Colonic mucosa (tissue), 4 donors: ENCODE data around the gene GPR25. TPM values are rescaled to one million over a fixed set of nuclear protein-coding genes. Genes with fewer than 3 reads are reported as not detected.

ENCODE experiments used
- DNase-seq: peaks from one replicate; pipeline ENCODE4 v3.0.0-alpha.2; 2020
- H3K27ac ChIP-seq: fragments of 200-600 bp; one replicate; pipeline ENCODE4 v1.8.0; 2021
- H3K27me3 ChIP-seq: fragments of 200-600 bp; one replicate; pipeline ENCODE4 v1.8.0; 2021
- H3K36me3 ChIP-seq: fragments of 200-600 bp; one replicate; pipeline ENCODE4 v1.8.0; 2021
- H3K4me1 ChIP-seq: fragments of 200-600 bp; one replicate; pipeline ENCODE4 v1.8.0; 2021; ENCODE audit warnings: mild to moderate bottlenecking
- H3K4me3 ChIP-seq: fragments of 200-600 bp; one replicate; pipeline ENCODE4 v1.8.0; 2021
- H3K9ac ChIP-seq, 2 donors: one replicate each; pipeline ENCODE4 v1.7.0; 2013; ENCODE audit warnings: control low read depth in 2 of 2, low read depth in 2 of 2, low read length in 2 of 2
- H3K9me3 ChIP-seq: fragments of 200-600 bp; one replicate; pipeline ENCODE4 v1.8.0; 2021
- CTCF ChIP-seq: fragments of 200-600 bp; IDR thresholded peaks from one replicate; pipeline ENCODE4 v1.8.0; 2022; ENCODE audit warnings: antibody characterized with exemption, mild to moderate bottlenecking
- intact Hi-C: fragments of 100-400 bp; cut with DNase I; formaldehyde crosslinking; loops from one replicate; pipeline ENCODE4 v1.14.1; 2022
- total RNA-seq, 2 donors: library from RNA; stranded (reverse); fragmentation: NEBNext Ultra II Directional in 1 of 2; extraction: Animal tissue kit (Norgen Biotek cat#: 25700) in 1 of 2; gene quantifications; one replicate each; pipeline ENCODE4 v1.2.1, GENCODE V29; 2021
- donor health status: healthy.
- donor health status: DM: no; HTN: no; CAD: no.
- donor health status: DM: no; HTN: no; CAD: no.

GPR25 gene
- total RNA-seq, 2 donors from 2014 or later = 0.19 to 0.27 TPM

- no peak for DNase-seq
- Histone ChIP-seq H3K9ac (no peak overlapping the region), H3K9me3 (no peaks in the 10 kb centered on the region), H3K27me3 (no peaks in the 10 kb centered on the region), H3K36me3 (peaks cover 5% of the 10 kb centered on the region), H3K4me1 (peaks cover 19% of the 10 kb centered on the region), H3K4me3 (no peak overlapping the region), H3K27ac (no peak overlapping the region)
- TF ChIP-seq CTCF = no peak
- intact Hi-C loops = no loop called here
These were observed 31.0 kb downstream of the GPR25 start for GRCh38 chr1:200903793-200904192.

- intact Hi-C loops = no loop called here
- Histone ChIP-seq H3K27ac (peak overlapping the region; percentile 46), H3K27me3 (no peaks in the 10 kb centered on the region), H3K9ac (no peak overlapping the region), H3K9me3 (no peaks in the 10 kb centered on the region), H3K4me1 (peaks cover 24% of the 10 kb centered on the region), H3K36me3 (no peaks in the 10 kb centered on the region), H3K4me3 (no peak overlapping the region)
- no peak for TF ChIP-seq CTCF
- no peak for DNase-seq
These were observed 32.0 kb downstream of the GPR25 start for GRCh38 chr1:200904772-200905171.

- intact Hi-C loops = no loop called here
- no peak for DNase-seq
- Histone ChIP-seq H3K27me3 (no peaks in the 10 kb centered on the region), H3K9ac (no peak overlapping the region), H3K36me3 (no peaks in the 10 kb centered on the region), H3K4me3 (no peak overlapping the region), H3K9me3 (no peaks in the 10 kb centered on the region), H3K27ac (peak overlapping the region; percentile 88), H3K4me1 (peaks cover 24% of the 10 kb centered on the region)
- no peak for TF ChIP-seq CTCF
These were observed 32.8 kb downstream of the GPR25 start for GRCh38 chr1:200905411-200906052.

GRCh38 chr1:200906491-200906890, 33.7 kb downstream of the GPR25 start:
- no peaks in the 10 kb centered on the region for H3K36me3 ChIP-seq
- TF ChIP-seq CTCF = no peak
- peak overlapping the region in 1 of 2 donors; percentile 41 for H3K9ac ChIP-seq
- no peak for DNase-seq
- peak overlapping the region; percentile 88 for H3K27ac ChIP-seq
- H3K9me3 ChIP-seq = no peaks in the 10 kb centered on the region
- H3K4me3 ChIP-seq = no peak overlapping the region
- H3K4me1 ChIP-seq = peaks cover 24% of the 10 kb centered on the region
- intact Hi-C loops = no loop called here
- H3K27me3 ChIP-seq = no peaks in the 10 kb centered on the region

GRCh38 chr1:200907611-200908097, 34.9 kb downstream of the GPR25 start:
- H3K36me3 ChIP-seq = no peaks in the 10 kb centered on the region
- H3K9me3 ChIP-seq = no peaks in the 10 kb centered on the region
- intact Hi-C loops = no loop called here
- peak overlapping the region; percentile 32 to 41 for H3K9ac ChIP-seq
- TF ChIP-seq CTCF = no peak
- H3K27ac ChIP-seq = peak overlapping the region; percentile 88
- no peaks in the 10 kb centered on the region for H3K27me3 ChIP-seq
- DNase-seq = no peak
- peaks cover 24% of the 10 kb centered on the region for H3K4me1 ChIP-seq
- no peak overlapping the region for H3K4me3 ChIP-seq
